HG03060 (cell line): ENCODE data around the gene TLN1.

Source experiments
- ATAC-seq: cut with Tn5 transposase; IDR thresholded peaks from one replicate; pipeline ENCODE4 v1.9.1; 2021; ENCODE audit warnings: low read depth, moderate number of reproducible peaks; ENCODE audit not compliant: unreplicated experiment

Gene TLN1

GRCh38 chr9:35687306-35687705 lies 44.7 kb downstream of the TLN1 start:
- no peak for ATAC-seq

DNA sequence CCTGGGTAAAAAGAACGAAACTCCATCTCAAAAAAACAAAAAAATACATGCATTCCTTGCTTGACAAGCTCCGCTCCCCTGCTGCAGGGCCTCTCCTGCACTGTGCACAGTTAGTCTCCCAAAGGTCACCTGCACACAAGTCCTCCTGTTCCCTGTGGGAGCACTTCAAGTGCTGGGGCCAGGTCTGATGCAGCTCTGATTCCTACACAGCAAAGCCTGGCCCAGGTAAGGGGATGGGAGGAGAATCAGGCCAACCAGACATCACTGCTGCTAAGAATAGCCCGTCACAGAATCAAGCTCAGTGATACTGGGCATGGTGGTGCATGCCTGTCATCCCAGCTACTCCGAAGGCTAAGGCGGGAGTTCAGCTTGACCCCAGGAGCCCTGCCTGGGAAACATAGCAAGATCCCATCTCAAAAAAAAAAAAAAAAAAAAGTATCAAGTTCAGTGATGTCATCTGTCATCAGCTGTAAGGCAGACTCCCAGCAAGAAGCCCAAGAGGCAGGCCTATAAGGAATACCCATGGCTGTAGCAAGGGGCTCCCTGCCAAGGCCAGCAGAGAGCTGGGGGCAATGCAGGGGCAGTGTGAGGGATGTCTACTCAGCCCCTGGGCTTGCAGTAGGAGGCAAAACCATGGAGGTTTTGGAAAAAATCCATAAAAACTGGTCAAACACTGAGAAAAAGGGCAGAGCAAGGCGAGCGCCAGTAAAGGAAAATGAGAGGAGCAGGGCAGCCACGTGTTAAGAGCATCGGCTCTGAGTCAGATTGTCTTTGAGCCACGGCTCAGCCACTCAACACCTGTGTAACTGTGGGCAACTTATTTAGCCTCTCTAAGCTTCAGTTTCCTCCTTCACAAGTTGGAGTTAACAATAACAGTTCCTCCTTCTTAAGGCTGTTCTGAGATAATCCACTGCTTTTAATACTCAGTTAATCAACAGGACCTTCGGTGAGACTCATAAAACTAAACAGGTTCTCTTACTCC lies 45.5 kb downstream of the TLN1 start:
- no peak for ATAC-seq

DNA sequence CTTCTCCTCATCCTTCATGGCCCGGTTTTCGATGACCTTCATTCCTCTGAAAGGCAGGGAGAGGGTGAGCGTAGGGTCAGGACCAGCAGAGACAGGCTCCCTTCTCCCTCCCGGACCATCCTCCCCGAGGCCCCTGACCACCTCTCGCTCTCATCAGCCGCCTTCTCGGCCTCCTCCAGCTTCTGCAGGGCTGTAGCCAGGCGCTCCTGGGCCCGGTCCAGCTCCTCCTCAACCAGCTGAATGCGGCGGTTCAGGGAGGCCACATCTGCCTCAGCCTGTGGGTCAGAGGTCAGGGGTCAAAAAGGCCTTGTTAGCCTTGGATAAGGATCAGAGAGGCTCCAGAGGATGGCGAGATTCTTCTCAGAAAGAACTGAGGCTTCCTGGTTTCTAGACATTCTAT lies 46.5 kb downstream of the TLN1 start:
- ATAC-seq: no peak

GRCh38 chr9:35684921-35685320 lies 47.1 kb downstream of the TLN1 start:
- no peak for ATAC-seq

DNA sequence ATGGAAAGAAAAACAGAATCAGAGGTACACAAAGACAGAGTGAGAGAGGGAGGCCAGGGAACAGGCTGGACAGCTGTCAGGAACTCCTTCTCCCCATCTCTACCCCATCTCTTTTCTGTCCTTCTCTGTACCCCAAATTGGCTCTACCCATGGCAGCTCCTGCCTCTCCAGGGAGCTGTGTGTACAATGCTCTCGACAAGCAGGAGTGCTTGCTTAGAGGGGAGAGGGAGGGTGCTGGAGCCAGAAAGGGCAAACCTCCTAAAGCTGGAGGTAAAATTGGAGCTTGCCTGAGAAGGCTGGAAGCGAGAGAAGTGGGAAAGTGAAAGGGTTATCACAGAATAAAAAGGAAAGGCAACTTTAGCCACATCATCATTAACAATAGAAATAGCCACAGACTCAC lies 48.7 kb downstream of the TLN1 start:
- no peak for ATAC-seq

DNA sequence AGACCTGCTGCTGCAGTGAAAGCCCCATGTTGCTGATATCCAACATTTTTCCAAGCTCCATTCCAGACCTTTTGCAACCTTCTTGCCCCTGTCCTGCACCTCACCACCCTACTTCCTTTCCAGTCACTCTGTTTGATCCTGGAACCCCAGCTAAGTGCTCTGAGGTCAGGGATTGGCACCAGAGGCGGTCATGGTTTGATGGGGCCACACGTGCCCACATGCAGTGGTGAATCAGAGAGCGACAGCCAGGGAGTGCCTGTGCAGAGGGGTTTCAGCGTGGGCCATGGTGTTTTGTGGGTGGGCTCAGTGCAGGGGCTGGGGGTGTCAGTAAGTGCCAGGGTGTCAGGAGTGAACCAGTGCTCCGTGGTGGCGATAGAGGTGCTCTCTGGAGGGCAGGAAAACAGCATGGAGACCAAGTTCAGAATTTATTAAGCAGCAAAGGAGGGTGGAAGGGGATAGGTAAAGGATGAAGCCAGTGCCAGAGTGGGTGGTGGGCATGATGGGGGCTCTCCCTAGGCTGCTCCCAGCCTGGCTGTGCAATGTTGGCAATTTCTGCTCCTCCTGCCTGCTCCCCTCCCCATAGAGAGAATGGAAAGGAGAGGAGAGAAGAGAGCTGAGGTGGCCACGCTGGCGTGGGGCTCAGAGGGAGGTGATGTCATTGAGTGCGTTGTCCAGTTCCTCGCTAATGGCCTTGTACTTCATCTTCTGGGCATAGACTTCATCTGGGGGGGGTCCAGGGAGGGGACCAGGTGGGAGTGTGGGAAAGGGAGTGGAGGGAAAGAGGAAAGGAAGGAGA lies 49.3 kb downstream of the TLN1 start:
- no peak for ATAC-seq

DNA sequence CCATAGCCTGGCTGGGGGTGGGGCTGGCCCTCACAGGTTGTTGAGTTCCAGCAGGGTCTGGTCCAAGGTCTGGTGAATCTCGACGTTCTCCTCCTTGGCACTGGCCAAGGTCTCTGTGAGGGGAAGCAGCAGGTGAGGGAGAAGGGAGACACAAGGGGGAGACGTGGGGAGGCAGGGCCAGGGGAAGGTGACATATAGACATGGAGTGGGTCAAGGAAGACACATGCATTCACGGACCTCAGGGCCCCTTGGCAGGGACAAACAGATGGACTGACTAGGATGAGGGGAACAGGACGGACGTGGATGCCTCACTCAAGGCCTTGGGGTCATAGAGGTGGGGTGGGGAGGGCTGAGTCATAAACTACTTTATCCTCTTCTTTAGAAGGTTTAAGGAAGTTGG lies 49.9 kb downstream of the TLN1 start:
- ATAC-seq: no peak

- no peak for ATAC-seq
Observed at GRCh38 chr9:35681341-35682002, 50.5 kb downstream of the TLN1 start.

DNA sequence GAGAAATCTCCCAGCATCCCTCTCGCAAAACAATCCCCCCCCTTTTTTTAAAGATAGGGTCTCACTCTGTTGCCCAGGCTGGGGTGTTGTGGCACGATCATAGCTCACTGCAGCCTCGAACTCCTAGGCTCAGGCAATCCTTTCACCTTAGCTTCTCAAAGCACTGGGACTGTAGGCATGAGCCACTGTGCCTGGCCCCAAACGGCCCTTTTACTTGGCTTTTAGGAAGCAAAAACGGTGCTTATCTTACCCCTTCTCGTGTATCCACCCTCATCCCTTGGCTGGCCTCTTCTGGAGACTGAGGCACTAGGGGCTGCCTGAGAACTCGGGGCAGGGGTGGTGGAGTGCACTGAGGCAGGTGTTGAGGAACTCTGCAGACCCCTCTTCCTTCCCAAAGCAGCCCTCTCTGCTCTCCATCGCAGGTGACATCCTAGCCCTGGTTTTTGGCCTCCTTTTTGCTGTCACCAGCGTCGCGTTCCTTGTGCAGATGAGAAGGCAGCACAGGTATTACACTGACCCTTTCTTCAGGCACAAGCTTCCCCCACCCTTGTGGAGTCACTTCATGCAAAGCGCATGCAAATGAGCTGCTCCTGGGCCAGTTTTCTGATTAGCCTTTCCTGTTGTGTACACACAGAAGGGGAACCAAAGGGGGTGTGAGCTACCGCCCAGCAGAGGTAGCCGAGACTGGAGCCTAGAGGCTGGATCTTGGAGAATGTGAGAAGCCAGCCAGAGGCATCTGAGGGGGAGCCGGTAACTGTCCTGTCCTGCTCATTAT lies 51.5 kb downstream of the TLN1 start:
- ATAC-seq: no peak

DNA sequence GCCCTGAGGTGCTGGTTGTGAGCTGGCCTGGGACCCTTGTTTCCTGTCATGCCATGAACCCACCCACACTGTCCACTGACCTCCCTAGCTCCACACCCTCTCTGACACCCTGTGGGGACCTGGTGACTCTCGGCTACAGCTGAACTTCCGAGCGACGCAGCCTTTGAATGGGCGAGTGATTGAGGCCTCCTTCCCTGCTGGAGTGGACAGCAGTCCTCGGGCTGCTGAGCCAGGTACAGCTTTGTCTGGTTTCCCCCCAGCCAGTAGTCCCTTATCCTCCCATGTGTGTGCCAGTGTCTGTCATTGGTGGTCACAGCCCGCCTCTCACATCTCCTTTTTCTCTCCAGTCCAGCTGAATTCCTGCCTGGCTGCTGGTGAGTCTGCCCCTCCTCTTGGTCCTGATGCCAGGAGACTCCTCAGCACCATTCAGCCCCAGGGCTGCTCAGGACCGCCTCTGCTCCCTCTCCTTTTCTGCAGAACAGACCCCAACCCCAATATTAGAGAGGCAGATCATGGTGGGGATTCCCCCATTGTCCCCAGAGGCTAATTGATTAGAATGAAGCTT lies 52.1 kb downstream of the TLN1 start:
- no peak for ATAC-seq

- no peak for ATAC-seq
Observed at GRCh38 chr9:35679091-35679490, 52.9 kb downstream of the TLN1 start.

DNA sequence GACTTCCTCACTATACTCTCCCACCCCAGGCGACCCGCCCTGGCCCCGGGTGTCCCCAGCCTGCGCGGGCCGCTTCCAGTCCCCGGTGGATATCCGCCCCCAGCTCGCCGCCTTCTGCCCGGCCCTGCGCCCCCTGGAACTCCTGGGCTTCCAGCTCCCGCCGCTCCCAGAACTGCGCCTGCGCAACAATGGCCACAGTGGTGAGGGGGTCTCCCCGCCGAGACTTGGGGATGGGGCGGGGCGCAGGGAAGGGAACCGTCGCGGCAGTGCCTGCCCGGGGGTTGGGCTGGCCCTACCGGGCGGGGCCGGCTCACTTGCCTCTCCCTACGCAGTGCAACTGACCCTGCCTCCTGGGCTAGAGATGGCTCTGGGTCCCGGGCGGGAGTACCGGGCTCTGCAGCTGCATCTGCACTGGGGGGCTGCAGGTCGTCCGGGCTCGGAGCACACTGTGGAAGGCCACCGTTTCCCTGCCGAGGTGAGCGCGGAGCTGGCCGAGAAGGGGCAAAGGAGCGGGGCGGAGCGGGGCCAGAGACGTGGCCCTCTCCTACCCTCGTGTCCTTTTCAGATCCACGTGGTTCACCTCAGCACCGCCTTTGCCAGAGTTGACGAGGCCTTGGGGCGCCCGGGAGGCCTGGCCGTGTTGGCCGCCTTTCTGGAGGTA lies 56.1 kb downstream of the TLN1 start:
- ATAC-seq: no peak

- no peak for ATAC-seq
Observed at GRCh38 chr9:35675204-35675603, 56.8 kb downstream of the TLN1 start.

DNA sequence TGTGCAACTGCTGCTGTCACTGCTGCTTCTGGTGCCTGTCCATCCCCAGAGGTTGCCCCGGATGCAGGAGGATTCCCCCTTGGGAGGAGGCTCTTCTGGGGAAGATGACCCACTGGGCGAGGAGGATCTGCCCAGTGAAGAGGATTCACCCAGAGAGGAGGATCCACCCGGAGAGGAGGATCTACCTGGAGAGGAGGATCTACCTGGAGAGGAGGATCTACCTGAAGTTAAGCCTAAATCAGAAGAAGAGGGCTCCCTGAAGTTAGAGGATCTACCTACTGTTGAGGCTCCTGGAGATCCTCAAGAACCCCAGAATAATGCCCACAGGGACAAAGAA lies 58.0 kb downstream of the TLN1 start:
- ATAC-seq: no peak

GRCh38 chr9:35673132-35674024 lies 58.6 kb downstream of the TLN1 start, which contains the start of gene CA9:
Gene CA9, plus strand, starts transcription at chr9:35673928. Its CDS starts 32 bp downstream, at chr9:35673960.
- ATAC-seq: no peak

DNA sequence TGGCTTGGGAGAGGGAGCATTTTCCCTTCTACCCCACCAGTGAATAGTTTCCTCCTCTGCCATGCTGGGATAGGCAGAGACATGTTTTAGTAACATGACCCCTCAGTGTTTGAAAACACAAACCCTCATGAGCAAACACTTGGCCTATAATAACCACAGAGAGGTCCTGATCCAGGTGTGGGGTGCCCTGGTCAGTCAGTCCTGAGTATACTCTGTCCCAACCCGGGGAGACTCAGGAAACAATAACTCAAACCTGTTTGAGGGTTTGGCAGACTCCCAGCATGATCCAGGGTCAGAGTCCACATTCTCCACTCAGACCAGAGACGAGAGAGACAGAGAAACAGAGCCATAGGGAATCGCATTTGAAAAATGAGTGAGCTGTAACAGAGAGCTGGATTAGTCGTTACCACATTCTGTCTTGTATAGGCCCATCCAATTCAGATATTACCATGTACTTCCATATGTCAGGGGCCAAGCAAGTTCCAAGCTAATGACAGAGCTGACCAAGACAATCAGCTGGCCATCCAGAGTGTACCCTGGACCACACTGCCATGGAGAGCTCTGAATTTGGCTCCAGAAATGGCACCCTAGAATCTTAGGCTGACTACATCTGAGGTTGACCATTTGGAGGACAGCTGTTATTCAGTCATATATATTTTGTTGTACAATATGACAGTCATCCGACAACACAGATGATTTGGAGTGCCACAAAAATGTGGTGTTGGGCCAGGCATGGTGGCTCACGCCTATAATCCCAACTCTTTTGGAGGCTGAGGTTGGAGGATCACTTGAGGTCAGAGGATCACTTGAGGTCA lies 62.5 kb downstream of the TLN1 start:
- no peak for ATAC-seq

GRCh38 chr9:35667939-35668338 lies 64.1 kb downstream of the TLN1 start:
- no peak for ATAC-seq

DNA sequence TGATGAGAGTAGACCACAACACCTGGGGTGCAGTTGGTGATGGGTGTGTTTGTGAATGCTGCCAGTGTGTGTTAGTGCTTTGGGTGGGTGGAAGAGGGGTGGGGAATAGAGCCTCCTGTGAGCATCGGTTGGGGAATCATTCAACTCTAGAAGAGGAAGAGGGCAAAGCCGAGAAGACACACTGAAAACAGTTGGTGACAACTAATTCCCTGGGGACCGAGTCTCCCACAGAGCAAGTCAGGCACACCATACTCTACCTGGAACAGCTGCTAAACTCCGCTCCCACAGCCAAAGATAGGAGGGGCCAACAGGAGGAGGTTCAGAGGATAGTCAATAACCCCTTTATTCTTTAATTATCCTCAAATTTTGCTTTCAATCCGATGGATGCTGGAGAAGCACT lies 65.4 kb downstream of the TLN1 start:
- no peak for ATAC-seq
